ENCODE measurements around the gene EWSR1. TPM values are rescaled to one million over a fixed set of nuclear protein-coding genes. Genes with fewer than 3 reads are reported as not detected.
"Not testable (repeated sequence)": the region's sequence is repeated elsewhere in the genome, so short reads cannot be mapped to it uniquely, and the experiment has no call there.

Gene EWSR1
- total RNA-seq, 1 donor from 2014 or later, result 194 TPM

DNA sequence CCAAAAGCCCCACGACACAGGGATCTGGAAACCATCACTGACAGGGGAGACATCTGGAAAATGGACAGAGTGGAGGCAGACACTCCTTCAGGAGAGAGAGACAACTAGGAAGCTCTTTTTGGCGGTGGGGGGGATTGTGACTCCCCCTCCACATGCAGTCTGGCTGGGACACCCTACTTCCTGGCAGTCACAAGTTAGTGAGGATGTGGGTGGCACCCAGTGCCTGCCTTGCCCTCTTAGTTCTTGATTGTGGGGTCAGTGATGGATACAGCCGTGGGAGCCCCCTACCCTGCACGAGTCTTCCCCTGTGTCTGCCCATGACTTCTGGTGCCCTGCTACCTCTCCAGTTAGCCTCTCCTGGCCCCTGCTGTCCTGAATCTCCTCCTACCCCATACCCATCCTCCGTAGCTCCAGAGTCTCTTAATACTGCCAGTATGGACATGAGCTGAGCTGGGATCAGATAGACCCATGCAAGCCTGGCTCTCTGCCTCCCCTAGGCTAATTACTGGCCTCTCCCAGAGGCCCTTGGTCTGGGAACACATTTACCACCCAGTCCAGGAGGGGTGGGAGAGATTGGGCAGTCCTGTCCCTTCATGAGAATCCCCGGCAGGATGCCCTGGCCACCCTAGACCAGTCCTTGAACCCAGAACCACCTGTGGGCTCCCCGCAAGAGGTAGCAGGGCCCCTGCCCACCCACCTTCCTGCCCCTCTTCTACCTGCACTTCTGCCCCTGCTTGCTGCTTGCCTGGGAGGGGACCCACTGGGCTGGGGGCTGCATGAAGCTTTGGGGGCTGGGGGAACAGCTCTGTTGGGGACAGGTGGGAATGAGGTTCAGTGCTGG is 23.1 kb upstream of the EWSR1 start:
- DNase-seq (ENCODE audit: low spot score) (no peak), ATAC-seq (peak; percentile 36)
- intact Hi-C loops (cut with DNase I), result loop anchor here (10.0 kb wide), 1 partner anchor 380 kb away; no protein-coding TSS in a partner anchor

DNA sequence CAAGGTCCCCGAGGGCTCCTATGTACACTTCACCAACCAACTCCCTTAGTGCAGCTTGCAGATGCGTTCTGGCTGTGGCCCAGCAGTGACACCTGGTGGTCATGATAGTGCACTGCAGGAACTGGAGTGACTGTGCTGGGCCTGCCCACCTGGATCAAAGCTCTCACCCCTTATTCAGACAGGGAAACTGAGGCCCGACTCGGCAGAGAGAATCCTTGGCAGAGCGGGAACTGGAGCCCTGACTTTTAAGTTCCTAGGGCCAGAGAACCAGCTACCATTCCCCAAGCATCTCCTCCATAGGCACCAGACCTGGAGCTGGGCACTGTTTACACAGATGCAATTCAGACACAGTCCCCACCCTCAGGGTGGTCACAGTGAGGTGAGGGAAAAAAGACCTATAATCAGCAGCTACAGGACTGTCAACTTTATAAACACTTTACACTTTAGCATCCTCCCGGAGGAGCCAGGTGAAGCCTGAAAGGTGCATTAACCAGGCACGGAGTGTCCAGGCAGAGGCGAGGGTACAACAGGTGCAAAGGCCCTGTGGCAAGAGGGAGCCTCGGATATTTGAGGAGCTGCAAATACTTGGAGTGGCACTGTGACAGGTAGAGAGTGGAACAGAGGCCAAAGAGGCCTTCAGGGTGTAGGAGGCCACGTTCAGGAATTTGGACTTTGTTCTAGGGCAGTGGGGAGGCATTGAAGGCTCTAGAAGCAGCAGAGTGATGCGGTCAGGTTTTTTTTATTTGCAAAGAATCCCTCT is 22.3 kb upstream of the EWSR1 start:
- peak; percentile 95 for ATAC-seq
- intact Hi-C loops (cut with DNase I), result loop anchor here (10.0 kb wide), 1 partner anchor 381 kb away; no protein-coding TSS in a partner anchor
- peak; percentile 83 for DNase-seq (ENCODE audit: low spot score)

DNA sequence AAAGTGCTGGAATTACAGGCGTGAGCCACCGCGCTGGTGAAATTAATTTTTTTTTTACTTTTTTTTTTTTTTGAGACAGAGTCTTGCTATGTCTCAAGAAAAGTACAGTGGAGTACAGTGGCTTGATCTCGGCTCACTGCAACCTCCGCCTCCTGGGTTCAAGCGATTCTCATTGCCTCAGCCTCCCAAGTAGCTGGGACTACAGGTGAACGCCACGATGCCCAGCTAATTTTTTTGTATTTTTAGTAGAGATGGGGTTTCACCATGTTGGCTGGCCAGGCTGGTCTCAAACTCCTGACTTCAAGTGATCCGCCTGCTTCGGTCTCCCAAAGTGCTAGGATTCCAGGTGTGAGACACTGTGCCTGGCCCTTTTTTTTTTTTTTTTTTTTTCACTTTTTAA is 20.2 kb upstream of the EWSR1 start:
- intact Hi-C loops (cut with DNase I), result loop anchor here (10.0 kb wide), 1 partner anchor 383 kb away; no protein-coding TSS in a partner anchor
- not testable (repeated sequence) for ATAC-seq; DNase-seq (ENCODE audit: low spot score)

DNA sequence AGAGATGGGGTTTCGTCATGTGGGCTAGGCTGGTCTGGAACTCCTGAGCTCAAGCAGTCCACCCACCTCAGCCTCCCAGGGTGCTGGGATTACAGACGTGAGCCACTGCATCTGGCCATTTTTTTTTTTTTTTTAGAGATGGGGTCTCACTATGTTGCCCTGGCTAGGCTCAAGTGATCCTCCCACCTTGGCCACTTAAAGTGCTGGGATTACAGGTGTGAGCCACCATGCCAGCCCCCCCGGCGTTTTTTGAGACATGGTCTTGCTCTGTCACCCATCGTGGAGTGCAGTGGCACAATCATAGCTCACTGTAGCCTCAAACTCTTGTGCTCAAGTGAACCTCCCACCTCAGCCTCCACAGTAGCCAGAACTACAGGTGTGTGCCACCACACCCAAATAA is 16.8 kb upstream of the EWSR1 start:
- no peak for ATAC-seq
- intact Hi-C loops (cut with DNase I), result no loop called here
- no peak for DNase-seq (ENCODE audit: low spot score)

DNA sequence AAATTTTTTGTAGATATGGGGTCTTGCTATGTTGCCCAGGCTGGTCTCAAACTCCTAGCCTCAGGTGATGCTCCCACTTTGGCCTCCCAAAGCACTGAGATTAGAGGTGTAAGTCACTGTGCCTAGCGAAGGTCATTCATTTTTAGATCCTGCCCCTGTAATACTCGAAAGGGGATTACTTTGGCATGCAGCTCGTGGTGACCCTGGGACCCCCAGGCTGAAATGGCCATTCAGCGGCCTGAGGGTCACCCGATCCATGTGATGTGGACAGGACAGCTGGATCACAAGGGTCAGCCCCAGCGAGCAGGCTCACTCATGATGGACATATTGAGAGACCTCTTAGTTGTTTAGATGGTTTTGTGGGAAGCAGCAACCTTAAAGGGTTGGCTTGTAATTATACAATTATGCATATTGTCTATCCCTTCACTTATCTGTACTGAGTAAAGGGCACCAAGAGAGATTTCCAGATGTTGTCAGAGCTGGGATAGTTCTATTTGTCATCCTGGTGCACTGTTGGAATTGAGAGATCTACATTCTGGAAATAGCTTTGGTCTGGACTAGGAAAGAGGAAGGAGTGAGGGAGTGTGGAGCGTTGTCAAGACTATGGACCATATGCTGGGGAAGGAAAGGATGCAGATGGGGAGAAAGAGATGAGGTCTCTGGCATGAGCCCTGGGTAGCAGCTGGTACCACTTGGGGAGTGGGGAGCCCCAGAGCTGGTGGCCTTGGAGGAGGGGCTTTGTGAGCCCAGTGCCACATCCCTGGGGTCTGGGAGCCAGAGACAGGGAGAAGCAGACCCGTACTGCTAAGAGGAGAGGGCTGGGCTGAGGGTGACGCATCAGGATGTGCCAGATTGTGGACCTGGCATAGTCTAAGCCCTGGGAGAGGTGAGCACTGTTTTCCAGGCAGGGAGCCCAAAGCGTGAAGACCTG is 15.8 kb upstream of the EWSR1 start:
- no peak for DNase-seq (ENCODE audit: low spot score)
- ATAC-seq, result no peak
- intact Hi-C loops (cut with DNase I), result no loop called here

DNA sequence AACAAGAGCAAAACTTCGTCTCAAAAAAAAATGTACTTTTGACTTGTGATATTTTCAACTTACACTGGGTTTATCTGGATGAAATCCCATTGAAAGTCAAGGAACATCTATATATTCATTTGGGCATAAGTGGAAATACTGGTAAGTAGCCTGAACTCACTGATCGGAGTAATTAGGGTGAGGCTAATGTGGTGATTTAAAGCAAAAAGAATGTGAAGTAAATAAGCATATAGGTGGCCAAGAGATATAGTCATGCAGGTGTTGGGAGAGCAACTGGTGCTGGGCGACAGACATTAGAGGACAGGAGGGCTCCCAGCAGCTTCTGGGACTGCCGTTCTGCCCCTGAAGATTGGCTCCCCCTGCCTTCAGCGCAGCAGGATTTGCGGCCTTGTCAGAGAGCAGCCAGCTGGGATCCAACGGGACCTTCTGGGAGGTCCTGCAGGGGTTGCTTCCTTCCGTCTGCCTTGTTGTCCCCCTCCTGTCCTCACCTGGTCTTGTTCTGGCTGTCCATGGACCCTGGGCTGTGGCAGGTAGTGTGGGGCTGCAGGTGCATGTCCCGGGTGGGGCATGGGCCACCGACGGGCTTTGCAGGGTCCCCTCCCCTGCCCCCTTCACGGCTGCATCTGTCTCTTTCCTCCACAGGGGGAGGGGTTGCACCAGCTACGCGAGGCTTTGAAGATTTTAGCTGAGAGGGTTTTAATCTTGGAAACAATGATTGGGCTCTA is 14.3 kb upstream of the EWSR1 start:
- no peak for ATAC-seq
- intact Hi-C loops (cut with DNase I), result no loop called here
- no peak for DNase-seq (ENCODE audit: low spot score)

DNA sequence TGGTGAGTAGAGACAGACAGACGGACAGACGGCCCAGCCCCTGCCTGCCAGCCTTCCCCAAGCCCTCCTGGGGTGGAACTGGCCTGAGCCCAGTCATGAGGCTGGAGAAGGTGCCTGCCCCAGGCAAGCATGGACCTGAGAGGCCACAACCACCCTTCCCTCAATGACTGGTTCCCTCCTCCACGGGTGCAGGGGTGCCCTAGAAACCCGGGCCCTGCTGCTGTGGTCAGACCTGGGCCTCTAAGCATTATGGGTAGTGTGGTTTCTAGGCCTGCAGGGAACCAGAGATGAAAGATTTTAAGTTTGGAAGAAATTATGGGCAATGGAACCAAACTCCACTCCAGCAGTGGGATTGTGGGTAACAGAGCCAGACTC is 13.8 kb upstream of the EWSR1 start:
- intact Hi-C loops (cut with DNase I), result no loop called here
- no peak for DNase-seq (ENCODE audit: low spot score)
- ATAC-seq, result no peak

DNA sequence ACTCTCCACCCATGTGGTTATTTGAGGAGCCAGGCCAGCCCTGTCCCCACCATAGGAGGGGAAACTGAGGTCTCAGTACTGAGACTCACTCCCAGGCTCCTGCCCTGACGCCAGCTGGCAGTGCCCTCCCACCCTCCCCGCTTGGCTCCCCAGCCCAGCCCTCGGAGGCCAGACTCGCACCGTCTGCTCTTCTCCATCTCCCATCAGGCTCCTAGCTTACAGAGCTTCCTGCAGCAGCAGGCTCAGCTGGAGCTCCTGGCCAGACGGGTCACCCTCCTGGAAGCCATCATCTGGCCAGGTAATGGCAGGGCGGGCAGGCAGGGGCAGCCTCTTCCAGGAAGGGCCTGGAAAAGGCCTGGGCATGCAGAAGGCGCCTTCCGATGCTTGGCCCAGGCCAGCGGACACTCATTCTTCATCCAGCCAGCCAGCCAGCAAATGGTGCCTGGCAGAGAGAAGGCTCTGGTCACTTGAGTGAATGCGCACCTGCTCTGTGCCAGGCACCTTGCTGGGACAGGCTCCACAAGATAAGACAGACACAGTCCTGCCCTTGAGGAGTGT is 12.9 kb upstream of the EWSR1 start:
- ATAC-seq (no peak), DNase-seq (ENCODE audit: low spot score) (no peak)
- intact Hi-C loops (cut with DNase I), result no loop called here

DNA sequence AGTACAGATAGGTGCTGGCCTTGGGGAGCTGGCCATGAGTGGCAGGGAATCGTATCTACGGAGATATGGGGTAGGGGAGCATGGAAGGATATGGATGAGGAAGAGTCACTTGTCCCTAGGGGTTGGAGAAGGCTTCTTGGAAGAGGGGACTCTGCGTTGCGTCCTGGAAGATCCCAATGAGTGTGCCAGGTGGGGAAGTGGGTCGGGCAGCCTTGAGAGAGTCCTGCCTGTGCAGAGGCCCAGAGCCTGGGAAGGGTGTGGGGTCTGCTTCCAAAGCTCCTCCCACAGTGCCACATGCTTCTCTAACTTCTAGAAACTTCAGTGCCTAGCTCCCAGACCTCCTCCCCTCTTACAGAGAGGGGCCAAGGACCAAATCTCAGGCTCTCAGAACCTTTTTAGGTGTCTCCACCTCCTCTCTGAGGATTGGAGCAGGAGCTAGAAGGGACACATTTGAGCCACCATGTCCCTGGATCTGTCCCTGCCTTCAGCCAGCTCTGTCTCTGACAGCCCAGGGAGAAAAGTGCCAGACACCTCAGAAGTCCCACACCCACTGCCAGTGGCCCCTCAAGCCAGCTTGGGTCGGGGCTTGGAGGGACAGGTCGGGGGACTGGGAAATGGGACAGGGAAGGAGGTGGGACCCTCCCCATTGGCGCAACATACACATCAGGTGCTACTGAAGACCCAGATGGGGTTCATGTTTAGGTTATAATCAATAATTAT is 11.3 kb upstream of the EWSR1 start:
- ATAC-seq, result no peak
- no peak for DNase-seq (ENCODE audit: low spot score)
- intact Hi-C loops (cut with DNase I), result no loop called here

DNA sequence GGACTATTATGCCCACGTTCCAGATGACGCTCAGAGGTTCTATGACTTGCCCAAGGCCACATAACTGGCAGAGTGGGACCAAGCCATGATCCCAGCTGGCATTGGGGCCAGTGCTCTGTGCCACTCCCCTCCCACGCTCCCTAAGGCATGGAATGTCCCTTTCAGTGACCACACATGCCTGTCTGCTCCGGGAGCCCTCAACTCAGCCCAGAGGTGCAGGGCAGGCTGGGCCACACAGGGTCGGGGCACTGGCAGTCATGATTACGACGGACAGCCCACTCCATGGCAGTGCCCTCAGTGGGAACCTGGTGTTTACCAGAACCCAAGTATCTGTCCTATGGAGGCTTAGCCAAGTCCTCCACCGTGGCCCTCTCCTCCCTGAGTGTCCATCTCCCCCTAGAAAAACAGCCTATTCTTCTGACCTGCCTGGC is 10.3 kb upstream of the EWSR1 start:
- DNase-seq (ENCODE audit: low spot score) (no peak), ATAC-seq (no peak)
- intact Hi-C loops (cut with DNase I), result no loop called here

DNA sequence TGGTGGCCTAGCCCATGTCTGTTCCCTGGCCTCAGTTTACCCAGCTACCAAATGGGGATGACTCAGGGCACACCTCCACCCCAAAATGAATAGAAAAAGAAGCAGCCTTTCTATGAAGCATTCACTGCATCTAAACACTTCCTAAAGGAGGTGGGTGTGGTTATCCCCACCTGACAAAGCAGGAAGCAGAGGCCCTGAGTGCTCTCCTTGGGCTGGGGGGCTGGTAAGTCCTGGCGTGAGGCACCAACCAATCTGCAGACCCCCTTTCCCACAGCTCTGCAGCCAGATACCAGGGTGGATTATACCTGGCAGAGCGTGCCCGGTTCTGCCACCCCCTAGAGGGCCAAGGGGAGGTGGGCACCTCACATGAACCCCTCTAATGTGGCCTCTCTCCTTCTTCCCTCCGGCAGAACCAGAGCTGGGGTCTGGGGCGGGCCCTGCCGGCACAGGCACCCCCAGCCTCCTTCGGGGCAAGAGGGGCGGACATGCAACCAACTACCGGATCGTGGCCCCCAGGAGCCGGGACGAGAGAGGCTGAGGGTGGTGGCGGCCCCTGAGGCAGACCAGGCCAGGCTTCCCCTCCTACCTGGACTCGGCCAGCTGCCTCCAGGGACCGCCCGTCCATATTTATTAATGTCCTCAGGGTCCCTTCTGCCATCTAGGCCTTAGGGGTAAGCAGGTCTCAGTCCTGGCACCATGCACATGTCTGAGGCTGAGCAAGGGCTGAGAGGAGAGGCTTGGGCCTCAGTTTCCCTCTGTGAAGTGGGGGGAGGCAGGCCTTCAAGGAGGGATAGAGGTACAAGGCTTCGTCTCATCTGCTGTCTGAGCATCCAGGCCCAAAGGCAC is 9.4 kb upstream of the EWSR1 start:
- ATAC-seq, result no peak
- intact Hi-C loops (cut with DNase I), result no loop called here
- DNase-seq (ENCODE audit: low spot score), result no peak

DNA sequence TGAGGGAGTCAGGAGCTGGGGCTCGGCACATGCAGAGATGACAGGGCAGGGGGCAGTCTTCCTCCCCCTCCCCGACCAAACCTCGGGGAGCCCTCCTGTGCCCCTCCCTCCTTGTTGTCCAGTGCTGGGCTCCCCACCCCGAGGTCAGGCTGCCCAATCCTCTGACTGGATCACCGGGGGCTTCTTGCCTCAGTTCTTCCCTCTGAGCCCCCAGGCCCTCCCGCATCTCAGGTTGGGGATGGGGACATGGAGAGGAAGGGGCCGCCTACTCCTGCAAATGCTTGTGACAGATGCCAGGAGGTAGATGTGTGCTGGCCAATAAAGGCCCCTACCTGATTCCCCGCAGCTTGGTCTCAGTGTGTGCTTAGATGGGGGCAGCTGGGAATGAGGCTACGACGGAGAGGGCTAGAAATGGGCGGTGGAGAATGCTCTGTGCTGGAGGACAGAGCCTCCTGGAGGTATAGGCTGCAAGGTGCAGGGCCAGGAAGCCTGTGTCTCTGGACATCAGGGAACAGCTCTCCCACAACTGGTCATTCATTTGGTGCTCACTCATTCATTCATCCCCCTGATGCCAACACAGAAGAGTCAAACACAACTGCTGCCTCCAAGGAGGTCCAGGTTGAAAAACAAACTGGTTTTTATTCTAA is 8.7 kb upstream of the EWSR1 start:
- intact Hi-C loops (cut with DNase I), result no loop called here
- DNase-seq (ENCODE audit: low spot score) (no peak), ATAC-seq (no peak)

DNA sequence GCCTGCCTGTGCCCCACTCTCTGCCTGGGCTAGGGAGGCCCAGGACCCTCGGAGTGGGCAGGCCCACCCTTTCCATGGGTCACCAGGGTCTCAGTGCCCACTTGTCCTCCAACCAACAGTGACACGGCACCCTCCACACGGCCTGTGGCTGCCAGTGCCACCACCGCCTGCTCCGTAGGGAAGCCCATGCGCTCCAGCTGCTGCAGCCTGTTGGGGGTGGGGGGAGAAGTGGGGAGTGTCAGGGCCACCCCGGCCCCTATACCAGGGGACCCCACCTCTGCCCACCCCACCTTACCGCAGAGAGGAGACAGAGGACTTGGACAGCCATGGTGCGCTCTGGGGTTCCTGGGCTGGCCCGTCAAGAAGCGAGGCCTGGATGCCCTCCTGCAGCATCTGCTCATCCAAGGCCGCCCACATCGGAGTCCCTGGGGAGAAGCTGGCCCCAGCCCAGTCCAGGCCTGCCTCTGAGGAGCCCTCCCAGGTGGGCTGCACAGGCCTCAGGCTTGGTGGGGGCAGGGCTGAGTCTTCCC is 8.0 kb upstream of the EWSR1 start:
- no peak for DNase-seq (ENCODE audit: low spot score)
- ATAC-seq, result no peak
- intact Hi-C loops (cut with DNase I), result no loop called here

DNA sequence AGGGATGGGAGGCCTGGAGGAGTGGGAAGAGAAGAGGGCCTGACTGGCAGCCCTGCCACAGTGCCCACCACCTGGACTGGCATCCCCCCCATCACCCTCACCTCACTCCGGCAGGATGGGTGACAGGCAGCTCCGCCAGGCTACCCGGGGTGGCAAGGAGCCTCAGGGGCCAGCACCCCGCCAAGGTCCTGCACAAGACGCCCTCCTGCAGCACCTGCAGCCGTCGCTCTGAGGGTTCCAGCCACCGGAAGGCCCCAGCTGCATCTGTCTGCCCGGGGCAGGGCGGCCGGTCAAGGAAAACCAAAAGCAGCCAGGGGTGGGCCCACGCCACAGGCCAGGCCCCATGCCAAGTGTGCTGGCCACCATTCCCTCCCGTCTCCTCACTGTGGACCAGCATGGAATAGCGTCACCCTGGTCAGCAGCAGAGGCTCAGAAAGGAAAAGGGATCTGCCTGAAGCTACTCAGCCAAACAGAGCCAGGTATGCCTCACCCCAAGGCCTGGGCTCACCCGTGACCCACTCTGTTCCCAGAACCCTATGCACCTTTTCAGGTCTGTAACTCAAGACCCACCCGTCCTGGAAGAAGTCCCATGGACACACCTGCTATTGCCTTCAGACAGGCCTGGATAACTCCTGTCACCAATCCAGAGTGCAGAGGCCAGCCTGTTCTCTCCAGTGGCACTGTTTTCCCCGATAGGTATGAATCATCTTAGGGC is 7.3 kb upstream of the EWSR1 start:
- DNase-seq (ENCODE audit: low spot score) (no peak), ATAC-seq (no peak)
- intact Hi-C loops (cut with DNase I), result no loop called here

DNA sequence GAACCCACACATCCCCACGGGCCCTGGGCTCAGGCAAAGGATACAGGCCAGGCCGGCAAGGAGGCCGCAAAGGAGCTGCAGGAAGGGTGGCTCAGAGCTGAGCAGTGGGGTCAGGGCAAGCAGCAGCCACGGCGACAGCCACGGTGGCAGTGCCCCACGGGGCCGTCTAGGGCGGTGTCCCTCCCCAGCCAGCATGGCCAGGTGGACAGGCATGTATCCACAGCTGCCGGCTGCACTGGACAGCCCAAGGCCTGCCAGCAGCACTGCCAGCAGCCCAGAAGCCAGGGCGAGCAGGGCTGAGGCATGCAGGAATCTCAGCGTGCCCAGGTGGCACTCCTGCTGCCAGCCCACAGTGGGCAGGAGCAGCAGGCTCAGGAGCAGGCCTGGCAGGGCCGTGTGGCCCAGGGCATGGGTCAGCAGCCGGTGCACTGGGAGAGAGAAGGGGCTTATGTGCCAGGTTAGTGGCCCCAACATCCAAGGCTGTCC is 4.2 kb upstream of the EWSR1 start:
- DNase-seq (ENCODE audit: low spot score) (no peak), ATAC-seq (no peak)
- intact Hi-C loops (cut with DNase I), result no loop called here
